NCI-H524 (cell line): ENCODE measurements around the gene ARFGAP3.
"Not testable (repeated sequence)": the region's sequence is repeated elsewhere in the genome, so short reads cannot be mapped to it uniquely, and the experiment has no call there.

Source experiments
- DNase-seq, 2 experiments: peaks; one replicate each; lab custom pipeline; 2025; lab: John Stamatoyannopoulos, UW

ARFGAP3 gene

GRCh38 chr22:42794551-42795510, 62.2 kb downstream of the ARFGAP3 start:
- DNase-seq, result no peak

DNA sequence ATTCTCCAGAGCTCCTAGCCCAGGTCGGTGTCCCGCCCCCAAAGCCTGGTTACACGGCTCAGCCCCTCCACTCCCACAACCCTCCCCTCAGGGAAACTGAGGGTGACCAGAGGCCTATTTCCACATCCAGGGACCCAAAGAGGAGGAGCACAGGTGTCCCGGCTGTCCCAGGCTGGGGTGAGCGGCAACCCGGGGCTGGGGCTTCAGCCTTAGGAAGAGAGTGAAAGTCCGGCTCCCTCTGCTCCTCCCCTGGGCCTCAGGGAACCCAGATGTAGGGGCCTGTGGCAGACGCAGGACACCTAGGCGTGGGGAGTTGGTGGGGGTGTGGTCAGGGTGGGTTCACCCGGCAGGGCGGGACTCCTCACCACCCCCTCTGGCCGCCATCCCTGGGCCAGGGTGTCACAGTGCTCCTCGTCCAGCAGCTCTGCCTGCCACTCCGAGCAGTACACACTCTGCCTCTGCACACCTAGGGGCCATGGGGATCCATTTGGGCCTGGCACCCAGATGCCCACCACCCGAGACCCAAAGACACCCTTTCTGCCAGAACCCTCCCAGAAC, 63.1 kb downstream of the ARFGAP3 start:
- no peak for DNase-seq

GRCh38 chr22:42792909-42793847, 63.9 kb downstream of the ARFGAP3 start:
- no peak for DNase-seq

DNA sequence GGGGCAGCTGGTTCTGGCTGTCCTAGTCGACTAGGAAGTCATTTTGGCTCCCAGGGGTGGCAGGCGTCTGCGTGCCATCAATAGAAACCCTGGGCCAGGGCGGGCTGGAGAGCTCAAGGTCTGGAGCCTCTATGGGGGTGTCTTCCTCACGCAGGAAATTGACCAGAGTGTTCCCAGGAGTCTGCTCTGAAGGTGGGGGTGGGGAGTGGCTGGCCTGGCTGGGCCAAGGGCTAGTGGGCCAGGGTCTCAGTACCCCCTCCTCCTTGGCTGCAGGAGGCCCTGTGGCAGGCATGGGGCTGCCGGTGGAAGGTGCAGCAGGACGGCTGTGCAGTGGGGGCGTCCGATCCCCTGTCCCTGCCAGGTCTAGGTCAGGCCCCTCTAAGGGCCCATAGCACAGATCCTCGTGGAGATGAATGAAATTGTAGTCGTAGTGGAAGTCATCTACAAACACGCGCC, 64.6 kb downstream of the ARFGAP3 start:
- no peak for DNase-seq

GRCh38 chr22:42791721-42792452, 65.2 kb downstream of the ARFGAP3 start:
- peak in 1 of 2 experiments; percentile 32 for DNase-seq

GRCh38 chr22:42788466-42788865, 68.6 kb downstream of the ARFGAP3 start:
- DNase-seq, result no peak

DNA sequence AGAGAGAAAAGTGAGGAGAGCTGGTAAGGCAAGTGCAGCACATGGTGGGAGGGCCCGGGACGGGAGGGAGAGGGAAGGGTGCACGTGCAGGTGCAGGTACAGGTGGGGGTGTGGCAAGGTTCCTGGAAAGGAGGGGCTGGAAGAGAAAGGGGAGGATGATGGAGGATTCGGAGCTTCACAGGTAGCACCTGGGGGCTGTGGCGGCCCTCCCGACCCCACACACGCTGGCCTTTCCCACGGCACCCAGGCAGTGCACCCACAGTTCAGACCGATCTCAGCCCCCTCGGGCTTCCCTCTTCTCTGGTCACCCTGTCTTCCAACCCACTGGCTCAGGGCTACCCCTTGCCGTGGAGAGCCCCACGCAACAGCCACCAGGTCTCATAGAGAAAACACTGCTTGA, 69.1 kb downstream of the ARFGAP3 start:
- no peak for DNase-seq

- no peak for DNase-seq
Measured at GRCh38 chr22:42787357-42787736, 69.7 kb downstream of the ARFGAP3 start.

DNA sequence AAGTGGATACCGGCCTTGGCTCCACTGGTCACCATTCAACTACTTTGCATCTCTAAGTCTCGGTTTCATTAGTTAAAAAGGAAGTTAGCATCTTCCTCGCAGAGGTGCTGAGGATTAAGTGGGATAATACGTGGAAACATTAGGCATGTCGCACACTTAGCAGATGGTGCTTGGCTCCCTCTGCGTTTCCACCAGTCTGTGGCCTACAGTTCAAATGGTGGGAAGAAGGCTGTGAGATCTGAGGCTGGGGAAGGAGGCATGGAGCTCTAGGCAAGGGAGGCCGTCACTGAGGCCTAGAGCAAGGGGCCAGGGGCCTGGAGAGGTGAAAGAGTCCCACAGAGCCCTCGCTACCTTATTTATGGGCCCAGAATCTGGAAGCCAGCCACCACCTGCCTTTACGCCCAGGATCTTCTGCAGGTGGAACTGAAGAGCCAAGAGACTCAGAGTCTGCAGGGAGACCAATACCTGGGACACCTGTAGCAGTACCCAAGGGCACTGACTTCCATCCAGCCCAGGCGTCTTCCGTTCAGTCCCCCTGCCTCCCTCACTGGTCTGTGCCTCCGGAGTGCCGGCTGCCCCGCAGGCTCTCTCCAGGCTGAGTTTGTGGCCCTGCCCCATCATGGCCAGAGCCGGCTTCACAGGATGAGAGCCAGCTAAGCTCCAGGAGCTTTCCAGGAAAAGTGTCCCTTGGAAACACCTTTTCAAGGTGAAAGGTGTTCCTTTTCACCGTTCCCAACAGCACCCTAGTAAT, 70.3 kb downstream of the ARFGAP3 start:
- DNase-seq, result peak; percentile 49 to 79

DNA sequence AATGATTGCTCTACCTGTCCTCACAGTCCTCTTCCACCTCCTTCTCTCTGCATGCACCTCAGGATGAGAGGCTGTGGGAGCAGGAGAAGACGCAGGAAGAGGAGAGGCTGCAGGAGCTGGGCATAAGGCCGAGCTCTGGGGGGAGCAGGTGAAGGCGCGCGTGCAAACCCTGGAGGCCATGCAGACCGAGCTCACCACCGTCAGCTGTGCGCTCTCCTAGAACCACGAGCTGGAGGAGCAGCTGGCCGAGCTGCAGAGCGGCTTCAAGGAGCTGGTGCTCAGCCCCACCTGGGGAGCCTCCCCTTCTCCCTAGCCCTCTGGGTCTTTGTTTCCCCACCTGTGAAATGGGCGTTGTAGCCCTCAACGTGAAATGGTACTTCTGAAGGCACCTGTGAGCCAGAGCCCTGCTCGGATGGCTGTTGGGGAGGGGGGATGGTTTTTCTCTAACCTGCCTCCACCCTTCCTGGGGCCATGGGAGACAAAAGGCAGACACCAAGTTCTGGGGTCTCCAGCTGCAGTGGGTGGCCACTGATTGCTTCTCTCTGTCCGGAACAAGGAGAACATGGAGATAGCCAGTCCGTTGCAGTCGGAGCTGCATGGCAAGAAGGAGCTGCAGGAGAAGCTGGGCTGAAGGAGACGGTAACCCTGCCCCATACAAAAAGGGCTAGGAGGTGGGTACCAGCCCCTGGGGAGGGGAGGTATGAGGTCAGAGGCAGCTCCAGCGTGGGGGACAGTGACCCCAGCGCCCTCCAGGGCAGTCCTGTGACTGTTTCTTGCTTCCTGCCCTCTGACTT, 71.2 kb downstream of the ARFGAP3 start:
- no peak for DNase-seq

DNA sequence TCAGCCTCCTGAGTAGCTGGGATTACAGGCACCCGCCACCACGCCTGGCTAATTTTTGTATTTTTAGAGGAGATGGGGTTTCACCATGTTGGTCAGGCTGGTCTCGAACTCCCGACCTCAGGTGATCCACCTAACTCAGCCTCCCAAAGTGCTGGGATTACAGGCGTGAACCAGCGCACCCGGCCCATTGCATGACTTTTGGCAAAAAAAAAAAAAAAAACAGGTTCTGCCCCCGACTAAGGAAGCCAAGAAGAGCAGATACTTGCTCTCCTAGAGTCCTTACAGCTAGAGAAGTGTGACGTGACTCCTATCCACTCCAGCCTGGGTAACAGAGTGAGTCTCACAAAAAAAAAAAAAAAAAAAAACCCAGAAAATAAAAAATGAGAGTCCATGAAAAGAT, 74.8 kb downstream of the ARFGAP3 start:
- not testable (repeated sequence) for DNase-seq

GRCh38 chr22:42780070-42780540, 77.0 kb downstream of the ARFGAP3 start:
- peak; percentile 87 to 97 for DNase-seq

DNA sequence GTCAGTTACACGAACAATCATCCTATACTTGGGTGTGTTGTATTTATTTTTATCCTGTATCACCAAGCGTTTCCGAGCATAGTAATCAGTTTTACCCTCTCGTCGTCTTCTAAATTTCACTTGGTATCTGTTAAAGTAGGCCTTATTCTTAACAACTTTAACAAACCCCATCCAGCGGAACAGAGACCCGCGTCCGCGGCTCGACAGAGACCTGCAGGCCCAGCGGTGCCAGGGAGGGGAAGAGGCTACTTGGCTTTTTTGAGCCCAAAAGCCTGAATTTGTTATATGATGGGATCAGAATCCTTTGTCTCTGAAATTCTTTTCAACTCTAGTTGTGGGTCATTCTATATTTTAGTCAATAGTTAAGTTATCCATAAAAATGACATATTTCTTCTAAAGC, 79.9 kb downstream of the ARFGAP3 start:
- DNase-seq, result no peak

- DNase-seq, result no peak
Measured at GRCh38 chr22:42773167-42773566, 83.9 kb downstream of the ARFGAP3 start.

DNA sequence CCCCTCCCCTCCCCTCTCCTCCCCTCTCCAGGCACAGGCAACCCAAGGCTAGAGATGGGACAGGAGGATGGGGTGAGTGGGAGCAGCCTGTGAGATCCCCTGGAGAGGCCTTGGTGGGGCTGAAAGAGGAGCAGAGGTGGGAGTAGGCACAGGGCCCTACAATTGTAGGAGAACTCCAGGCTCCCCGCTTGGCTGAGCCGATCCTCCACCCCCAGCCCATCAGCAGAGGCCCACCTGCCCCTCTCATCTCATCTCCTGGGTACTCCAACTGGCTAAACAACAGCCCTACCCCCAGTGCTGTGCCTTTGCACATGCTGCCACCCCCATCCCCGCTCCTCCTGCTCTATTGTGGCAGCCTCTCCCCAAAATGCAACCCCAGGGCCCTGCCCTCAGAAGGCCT, 84.4 kb downstream of the ARFGAP3 start:
- no peak for DNase-seq

GRCh38 chr22:42770941-42771647, 86.0 kb downstream of the ARFGAP3 start:
- peak in 1 of 2 experiments; percentile 25 for DNase-seq

DNA sequence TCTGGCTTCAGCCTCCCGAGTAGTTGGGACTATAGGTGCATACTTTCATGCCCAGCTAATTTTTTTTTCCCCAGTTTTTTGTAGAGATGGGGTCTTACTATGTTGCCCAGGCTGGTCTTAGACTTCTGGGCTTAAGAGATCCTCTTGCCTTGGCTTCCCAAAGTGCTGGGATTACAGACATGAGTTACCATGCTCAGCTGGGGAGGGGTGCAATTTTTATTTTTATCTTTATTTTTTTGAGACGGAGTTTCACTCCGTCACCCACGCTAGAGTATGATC, 86.7 kb downstream of the ARFGAP3 start:
- no peak for DNase-seq

GRCh38 chr22:42769574-42770447, 87.3 kb downstream of the ARFGAP3 start:
- no peak for DNase-seq

DNA sequence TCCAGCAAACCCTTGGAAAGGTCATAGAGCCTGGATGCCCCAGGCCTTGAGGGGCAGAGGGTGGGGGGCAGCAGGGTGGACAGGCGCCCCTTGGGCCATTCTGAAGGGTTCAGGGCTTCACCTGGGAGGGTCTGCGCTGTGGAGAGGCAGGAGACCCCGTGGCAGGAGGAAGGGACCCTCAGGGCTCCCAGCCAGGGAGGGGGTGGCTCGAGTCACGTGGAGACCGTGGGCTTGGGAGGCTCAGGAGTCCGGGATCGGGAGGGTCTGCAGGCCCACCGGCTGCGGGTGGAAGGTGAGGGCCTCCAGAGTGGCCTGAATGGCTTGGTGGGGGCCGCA, 87.9 kb downstream of the ARFGAP3 start:
- DNase-seq, result no peak
